Activated CD8-positive, alpha-beta T cell treated with anti-CD3 and anti-CD28 coated beads, Interleukin-2, amount 10 ng/mL, durations not matched to agents 7 days and 5 days (primary cell): Measurements from ENCODE around the gene AKAP8. TPM values are rescaled to one million over a fixed set of nuclear protein-coding genes. Genes with fewer than 3 reads are reported as not detected.
A peak's percentile ranks its signal among the peaks of the same experiment; 100 is the strongest.

Experiments used
- ATAC-seq: fragments of 150-1000 bp; cut with Tn5 transposase; one replicate; pipeline ENCODE4 v1.10.0; 2021; ENCODE audit warnings: moderate library complexity
- CTCF ChIA-PET: fragments of 350-600 bp; sonication (Branson Sonifier 250); formaldehyde crosslinking; loops from one replicate; lab custom pipeline; 2021; ENCODE audit warnings: antibody characterized with exemption; lab: Charles Lee
- POLR2A ChIA-PET: fragments of 350-600 bp; sonication (Branson Sonifier 250); formaldehyde crosslinking; loops from one replicate; lab custom pipeline; 2021; ENCODE audit warnings: antibody characterized with exemption; lab: Charles Lee
- DNase-seq: peaks from one replicate; pipeline ENCODE4 v3.0.0-alpha.2; 2020
- H3K27ac Mint-ChIP-seq: one replicate; pipeline ENCODE4 v1.8.0; 2021; ENCODE audit warnings: mild to moderate bottlenecking, mixed read lengths
- H3K27me3 Mint-ChIP-seq: one replicate; pipeline ENCODE4 v1.8.0; 2021; ENCODE audit warnings: low read depth, mixed read lengths
- H3K36me3 Mint-ChIP-seq: one replicate; pipeline ENCODE4 v1.8.0; 2021; ENCODE audit warnings: low read depth, mixed read lengths
- H3K4me1 Mint-ChIP-seq: one replicate; pipeline ENCODE4 v1.8.0; 2021; ENCODE audit warnings: low read depth, mixed read lengths
- H3K4me3 Mint-ChIP-seq: one replicate; pipeline ENCODE4 v1.8.0; 2021; ENCODE audit warnings: mild to moderate bottlenecking, mixed read lengths
- H3K9me3 Mint-ChIP-seq: one replicate; pipeline ENCODE4 v1.8.0; 2022; ENCODE audit warnings: mixed read lengths; ENCODE audit not compliant: insufficient read depth
- total RNA-seq, 2 experiments: library from RNA; stranded (reverse); gene quantifications; one replicate each; pipeline ENCODE4 v1.2.3, GENCODE V29; 2021

The AKAP8 gene
- total RNA-seq, 2 experiments from 2014 or later: 47.4 to 48.0 TPM

DNA sequence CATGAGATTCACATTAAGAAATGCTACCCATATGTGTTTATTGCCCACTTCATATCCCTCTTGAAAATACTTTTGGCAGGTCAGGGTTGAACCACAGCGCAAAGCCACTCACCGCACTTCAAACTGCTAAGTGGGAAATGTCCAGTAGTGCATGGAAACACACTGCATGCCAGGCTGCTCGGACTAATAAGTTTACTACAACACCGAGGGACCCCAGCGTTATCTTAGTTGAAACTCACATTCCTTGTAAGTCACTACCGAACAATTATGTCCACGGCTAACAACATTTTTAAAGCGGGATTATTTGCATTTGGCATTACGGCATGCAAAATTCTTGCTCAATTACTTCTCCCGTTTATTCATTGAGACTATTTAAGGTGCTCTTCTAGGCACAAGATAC lies 51.3 kb downstream of the AKAP8 start:
- H3K4me3 Mint-ChIP-seq: no peak overlapping the region
- DNase-seq: no peak
- peaks cover 23% of the 10 kb centered on the region for H3K36me3 Mint-ChIP-seq
- peaks cover 67% of the 10 kb centered on the region for H3K4me1 Mint-ChIP-seq
- no peak for ATAC-seq
- no peaks in the 10 kb centered on the region for H3K27me3 Mint-ChIP-seq
- ChIA-PET POLR2A (no interaction called here), CTCF (no interaction called here)
- H3K9me3 Mint-ChIP-seq: no peaks in the 10 kb centered on the region
- H3K27ac Mint-ChIP-seq: no peak overlapping the region

DNA sequence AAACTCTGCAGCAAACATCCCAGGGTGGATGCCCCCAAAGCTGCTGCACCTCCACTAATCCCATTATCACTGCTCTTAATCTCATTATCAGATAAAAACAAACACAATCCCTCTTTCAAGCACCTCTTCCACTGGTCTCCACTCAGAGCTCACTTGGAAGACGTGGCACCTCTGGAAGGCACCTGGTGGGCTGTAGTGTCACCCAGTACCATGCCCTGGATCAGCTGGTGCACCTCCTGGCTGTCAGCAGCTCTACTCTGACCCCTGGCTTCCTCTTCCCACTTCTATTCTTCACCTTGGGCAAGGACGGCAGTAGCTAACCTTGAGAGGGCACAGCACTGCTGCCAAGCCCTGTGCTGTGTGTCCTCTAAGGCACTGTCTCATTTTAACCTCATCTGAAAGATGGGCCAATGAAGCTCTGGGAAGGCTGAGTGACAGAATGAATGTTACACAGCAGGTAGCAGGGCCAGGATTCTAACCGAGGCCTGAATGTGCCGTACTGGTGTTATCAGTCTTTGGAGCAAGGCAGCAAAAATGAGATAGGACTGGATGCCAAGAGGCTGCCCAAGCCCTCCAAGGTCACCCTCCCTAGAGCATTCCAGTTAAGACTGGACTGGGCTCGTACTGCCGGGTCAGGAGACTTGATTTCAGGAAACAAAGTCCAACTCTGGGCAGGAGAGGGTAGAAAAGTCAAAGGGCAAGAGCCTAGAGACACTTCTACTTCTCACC lies 54.6 kb downstream of the AKAP8 start:
- ATAC-seq (no peak), DNase-seq (no peak)
- CTCF ChIA-PET: interaction anchor here (1.0 to 1.7 kb wide), 3 partner anchors 18 to 231 kb away, joined by 3 to 5 read pairs (median 3); no protein-coding TSS in a partner anchor
- Mint-ChIP-seq H3K4me3 (no peak overlapping the region), H3K9me3 (no peaks in the 10 kb centered on the region), H3K27ac (peak overlapping the region; percentile 42), H3K4me1 (peaks cover 77% of the 10 kb centered on the region), H3K27me3 (no peaks in the 10 kb centered on the region), H3K36me3 (peaks cover 21% of the 10 kb centered on the region)
- POLR2A ChIA-PET: no interaction called here

DNA sequence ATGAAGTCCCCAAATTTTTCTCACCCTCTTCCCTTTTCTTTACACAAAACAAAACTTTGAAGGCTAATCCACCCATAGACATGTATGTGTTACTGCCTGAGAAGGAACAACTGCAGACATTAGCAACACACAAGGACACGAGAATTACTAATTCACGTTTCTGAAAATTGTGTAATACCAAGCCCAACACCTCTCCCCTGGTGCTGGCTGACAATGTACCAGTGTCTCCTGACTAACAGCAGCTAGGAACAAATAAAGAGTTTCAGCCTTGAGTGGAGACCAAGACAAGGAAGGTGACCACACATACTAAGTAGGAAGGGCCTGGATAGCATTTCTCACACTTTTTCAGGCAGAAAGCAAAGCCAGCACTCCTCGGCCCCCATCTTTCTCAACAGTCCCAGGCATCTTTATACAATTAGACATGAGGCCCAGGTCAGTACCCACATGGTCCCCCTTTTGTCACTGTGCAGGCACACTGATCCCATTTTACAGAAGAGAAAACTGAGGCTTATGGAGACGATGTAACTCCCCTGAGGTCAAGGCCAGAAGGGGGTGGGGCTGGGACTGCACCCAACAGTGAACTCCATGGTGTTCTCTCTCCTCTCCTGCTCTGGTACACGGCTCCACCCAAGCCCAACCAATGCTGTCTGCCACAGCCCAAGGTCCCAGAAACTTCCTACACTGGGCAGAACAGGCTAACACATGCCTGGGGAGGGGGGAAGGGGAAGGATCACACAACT lies 55.9 kb downstream of the AKAP8 start:
- ATAC-seq: no peak
- Mint-ChIP-seq H3K4me1 (peaks cover 78% of the 10 kb centered on the region), H3K27me3 (no peaks in the 10 kb centered on the region), H3K4me3 (no peak overlapping the region), H3K27ac (no peak overlapping the region), H3K36me3 (peaks cover 13% of the 10 kb centered on the region), H3K9me3 (no peaks in the 10 kb centered on the region)
- no peak for DNase-seq
- POLR2A ChIA-PET: no interaction called here
- CTCF ChIA-PET: interaction anchor here (1.7 kb wide), 1 partner anchor 21 kb away, joined by 5 read pairs; no protein-coding TSS in a partner anchor

- DNase-seq (no peak), ATAC-seq (no peak)
- Mint-ChIP-seq H3K4me1 (peaks cover 82% of the 10 kb centered on the region), H3K9me3 (no peaks in the 10 kb centered on the region), H3K36me3 (peaks cover 16% of the 10 kb centered on the region), H3K27me3 (no peaks in the 10 kb centered on the region), H3K4me3 (no peak overlapping the region), H3K27ac (peak overlapping the region; percentile 37)
- CTCF ChIA-PET: interaction anchor here (0.6 kb wide), 1 partner anchor 16 kb away, joined by 3 read pairs; no protein-coding TSS in a partner anchor
- POLR2A ChIA-PET: interaction anchor here (0.7 kb wide), 1 partner anchor 40 kb away, joined by 4 read pairs; no protein-coding TSS in a partner anchor
Measured at GRCh38 chr19:15321739-15322138, 57.8 kb downstream of the AKAP8 start.

DNA sequence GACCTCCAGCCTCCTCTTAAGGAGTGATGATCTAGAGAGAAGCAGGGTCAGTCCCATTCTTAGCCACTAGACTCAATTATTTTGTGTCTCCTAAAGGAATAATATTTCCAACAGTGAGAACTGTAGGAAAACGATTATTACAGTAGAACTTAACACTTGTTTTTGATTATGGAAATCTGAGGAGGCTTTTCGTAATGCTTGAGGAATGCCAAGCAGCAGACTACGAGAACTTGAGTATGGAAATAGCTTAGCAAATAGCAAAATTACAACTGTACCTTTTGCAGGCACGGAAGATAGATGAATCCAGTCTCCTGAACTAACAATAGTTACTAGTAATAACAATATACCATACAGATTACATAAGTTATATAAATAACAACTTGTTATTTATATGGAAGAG lies 59.5 kb downstream of the AKAP8 start:
- Mint-ChIP-seq H3K27me3 (no peaks in the 10 kb centered on the region), H3K9me3 (no peaks in the 10 kb centered on the region), H3K27ac (no peak overlapping the region), H3K4me1 (peaks cover 83% of the 10 kb centered on the region), H3K4me3 (no peak overlapping the region), H3K36me3 (peaks cover 18% of the 10 kb centered on the region)
- ChIA-PET CTCF (no interaction called here), POLR2A (no interaction called here)
- DNase-seq (no peak), ATAC-seq (no peak)

DNA sequence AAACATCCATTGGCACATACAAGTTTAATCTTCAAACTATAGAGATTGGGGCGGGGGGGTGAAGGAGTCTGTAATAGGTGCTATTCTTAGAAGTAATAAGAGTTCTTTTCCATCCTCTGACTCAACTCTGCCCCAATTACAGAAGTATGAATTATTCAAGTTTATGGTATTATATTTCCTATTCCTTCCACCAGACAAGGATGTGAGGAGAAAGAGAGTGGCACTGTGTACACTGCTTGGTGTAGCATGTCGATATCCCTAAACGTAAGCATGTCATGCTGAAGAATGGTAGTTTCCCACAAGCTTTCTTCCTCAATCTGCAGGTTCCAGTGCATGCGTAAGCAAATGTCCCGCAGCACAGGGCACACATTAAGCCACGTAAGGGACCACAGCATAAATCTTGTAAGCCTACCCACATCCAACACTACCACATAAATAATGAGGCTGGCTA lies 61.3 kb downstream of the AKAP8 start:
- Mint-ChIP-seq H3K27me3 (no peaks in the 10 kb centered on the region), H3K4me1 (peaks cover 80% of the 10 kb centered on the region), H3K4me3 (no peak overlapping the region), H3K36me3 (peaks cover 24% of the 10 kb centered on the region), H3K9me3 (no peaks in the 10 kb centered on the region), H3K27ac (peak overlapping the region; percentile 17)
- DNase-seq (no peak), ATAC-seq (peak; percentile 38)
- CTCF ChIA-PET: no interaction called here
- POLR2A ChIA-PET: no interaction called here

DNA sequence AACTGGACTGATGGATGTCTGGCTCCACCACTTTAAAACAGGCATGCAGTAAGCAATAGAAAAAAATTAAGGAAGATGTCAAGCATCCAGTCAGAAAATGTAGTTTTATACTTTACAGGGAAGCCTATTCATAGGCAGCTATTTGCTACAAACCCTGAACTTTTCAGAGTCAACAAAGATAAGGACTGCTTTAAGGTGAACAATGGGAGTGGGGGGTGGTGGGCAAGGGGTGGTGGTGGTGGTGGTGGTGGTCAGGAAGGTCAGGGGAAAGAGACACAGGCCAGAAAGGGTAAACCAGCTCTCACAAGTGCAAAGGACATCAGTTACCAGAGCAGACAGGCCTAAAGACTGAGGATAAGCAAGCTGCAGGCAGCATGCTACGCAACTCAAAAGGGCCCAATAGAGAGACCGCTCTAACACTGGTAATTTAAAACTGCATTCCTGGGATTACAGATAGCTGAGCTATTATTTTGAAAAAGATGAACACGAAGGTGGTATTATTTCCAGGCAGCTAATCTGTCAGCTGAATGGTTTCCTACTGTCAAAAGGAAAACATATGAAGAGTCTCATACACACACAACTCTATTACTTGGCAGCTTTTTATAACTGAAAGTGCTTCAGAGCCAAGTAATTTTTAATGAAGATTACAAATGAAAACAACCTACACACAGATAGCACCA lies 62.1 kb downstream of the AKAP8 start:
- H3K4me3 Mint-ChIP-seq: no peak overlapping the region
- ChIA-PET POLR2A (interaction anchor here (0.6 to 1.0 kb wide), 4 partner anchors 9 to 146 kb away, joined by 3 to 4 read pairs (median 4); no protein-coding TSS in a partner anchor), CTCF (interaction anchor here (0.7 to 1.2 kb wide), 2 partner anchors 25 to 35 kb away, joined by 3 read pairs; no protein-coding TSS in a partner anchor)
- DNase-seq: no peak
- H3K4me1 Mint-ChIP-seq: peaks cover 81% of the 10 kb centered on the region
- ATAC-seq: no peak
- H3K27ac Mint-ChIP-seq: peak overlapping the region; percentile 81
- H3K36me3 Mint-ChIP-seq: peaks cover 22% of the 10 kb centered on the region
- H3K27me3 Mint-ChIP-seq: no peaks in the 10 kb centered on the region
- no peaks in the 10 kb centered on the region for H3K9me3 Mint-ChIP-seq

DNA sequence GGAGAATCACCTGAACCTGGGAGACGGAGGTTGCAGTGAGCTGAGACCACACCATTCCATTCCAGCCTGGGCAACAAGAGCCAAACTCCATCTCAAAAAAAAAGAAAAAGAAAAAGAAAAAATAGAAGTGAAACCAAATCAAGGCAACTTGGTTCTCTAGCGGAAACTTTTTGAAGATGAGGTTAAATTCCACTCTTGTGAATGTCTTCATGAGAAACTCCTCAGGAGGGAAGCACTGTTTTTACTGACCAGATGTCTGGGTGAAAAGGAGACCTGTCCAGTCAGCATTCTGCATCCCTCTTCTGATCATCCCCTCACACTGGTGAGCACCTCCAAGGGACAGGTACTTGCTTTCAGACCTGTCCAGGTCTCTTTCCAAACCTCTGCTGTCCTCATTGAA lies 63.1 kb downstream of the AKAP8 start:
- Mint-ChIP-seq H3K4me3 (no peak overlapping the region), H3K4me1 (peaks cover 81% of the 10 kb centered on the region), H3K36me3 (peaks cover 16% of the 10 kb centered on the region), H3K27me3 (no peaks in the 10 kb centered on the region), H3K9me3 (no peaks in the 10 kb centered on the region), H3K27ac (peak overlapping the region; percentile 81)
- ChIA-PET CTCF (interaction anchor here (0.7 kb wide), 1 partner anchor 34 kb away, joined by 3 read pairs; no protein-coding TSS in a partner anchor), POLR2A (interaction anchor here (0.9 to 1.0 kb wide), 2 partner anchors 10 to 147 kb away, joined by 3 to 4 read pairs; no protein-coding TSS in a partner anchor)
- DNase-seq (no peak), ATAC-seq (peak; percentile 46)

- H3K4me1 Mint-ChIP-seq: peaks cover 71% of the 10 kb centered on the region
- CTCF ChIA-PET: no interaction called here
- H3K4me3 Mint-ChIP-seq: no peak overlapping the region
- POLR2A ChIA-PET: no interaction called here
- H3K27ac Mint-ChIP-seq: peak overlapping the region; percentile 24
- no peaks in the 10 kb centered on the region for H3K27me3 Mint-ChIP-seq
- no peak for DNase-seq
- H3K36me3 Mint-ChIP-seq: peaks cover 18% of the 10 kb centered on the region
- no peaks in the 10 kb centered on the region for H3K9me3 Mint-ChIP-seq
- ATAC-seq: no peak
Measured at GRCh38 chr19:15315101-15315500, 64.5 kb downstream of the AKAP8 start.

DNA sequence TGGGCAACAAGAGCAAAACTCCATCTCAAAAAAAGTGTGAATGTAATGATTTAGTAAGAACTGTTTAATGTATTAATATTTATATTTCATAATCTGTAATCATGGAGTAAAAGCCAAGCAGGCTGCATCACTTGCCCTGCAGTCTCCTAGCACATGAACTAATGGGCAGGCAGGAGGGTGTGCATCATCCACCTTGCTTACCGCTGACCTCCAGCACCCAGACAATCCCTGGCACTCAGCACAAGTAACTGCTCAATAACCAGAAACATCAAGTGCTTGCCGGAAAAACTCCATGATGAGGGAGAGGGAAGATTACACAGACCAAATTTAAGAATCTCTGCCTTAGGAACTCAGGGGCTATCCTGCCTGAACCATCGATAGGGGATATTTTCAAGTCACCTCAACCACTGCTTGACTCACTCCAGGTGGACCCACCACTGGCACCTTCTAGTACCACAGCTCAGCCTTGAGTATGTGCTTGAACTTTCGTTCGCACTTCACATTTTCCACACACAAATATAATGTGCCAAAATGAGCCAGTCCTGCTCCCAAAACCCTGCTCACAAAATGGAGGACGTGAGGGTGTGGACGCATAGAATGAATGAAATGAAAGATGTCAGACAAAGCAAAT lies 65.8 kb downstream of the AKAP8 start:
- ChIA-PET POLR2A (no interaction called here), CTCF (no interaction called here)
- Mint-ChIP-seq H3K36me3 (peaks cover 18% of the 10 kb centered on the region), H3K27ac (no peak overlapping the region), H3K4me3 (no peak overlapping the region), H3K27me3 (no peaks in the 10 kb centered on the region), H3K9me3 (no peaks in the 10 kb centered on the region), H3K4me1 (peaks cover 68% of the 10 kb centered on the region)
- ATAC-seq (no peak), DNase-seq (no peak)

- no peaks in the 10 kb centered on the region for H3K9me3 Mint-ChIP-seq
- H3K27ac Mint-ChIP-seq: no peak overlapping the region
- H3K4me3 Mint-ChIP-seq: no peak overlapping the region
- POLR2A ChIA-PET: no interaction called here
- no peak for DNase-seq
- H3K4me1 Mint-ChIP-seq: peaks cover 59% of the 10 kb centered on the region
- no peaks in the 10 kb centered on the region for H3K27me3 Mint-ChIP-seq
- peaks cover 5% of the 10 kb centered on the region for H3K36me3 Mint-ChIP-seq
- CTCF ChIA-PET: interaction anchor here (1.2 kb wide), 1 partner anchor 18 kb away, joined by 3 read pairs; no protein-coding TSS in a partner anchor
- ATAC-seq: no peak
Measured at GRCh38 chr19:15307169-15307568, 72.4 kb downstream of the AKAP8 start.
